ENCODE data around the gene TMEM256. TPM values are rescaled to one million over a fixed set of nuclear protein-coding genes. Genes with fewer than 3 reads are reported as not detected.

TMEM256 gene
- polyA plus RNA-seq, 3 donors: 39.2 to 81.4 (median 72.6) TPM

DNA sequence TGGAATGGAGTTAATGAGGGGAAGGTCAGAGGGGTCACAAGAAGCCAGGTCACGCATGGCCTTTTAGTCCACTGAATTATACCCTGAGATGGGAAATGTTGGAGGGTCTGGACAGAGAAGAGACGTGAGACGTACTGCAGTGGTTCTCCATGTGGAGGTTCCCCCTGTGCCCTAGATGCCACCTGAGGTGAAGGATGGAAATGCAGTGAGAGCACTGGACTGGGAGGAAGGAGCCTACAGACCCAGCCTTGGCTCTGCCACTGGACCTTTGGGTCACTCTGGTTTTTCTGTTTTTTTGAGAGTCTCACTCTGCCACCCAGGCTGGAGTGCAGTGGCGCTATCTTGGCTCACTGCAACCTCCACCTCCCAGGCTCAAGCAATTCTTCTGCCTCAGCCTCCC lies 7.8 kb downstream of the TMEM256 start:
- Mint-ChIP-seq H3K4me3 (peak overlapping the region in 1 of 2 donors; percentile 8), H3K27me3 (ENCODE audit: low read depth in 3 of 3) (peaks cover 0 to 6% (median 3%) of the 10 kb centered on the region in 3 donors), H3K9me3 (peaks cover 0 to 3% (median 0%) of the 10 kb centered on the region in 7 donors), H3K27ac (peak overlapping the region in 1 of 7 donors; percentile 19), H3K36me3 (peaks cover 16 to 17% of the 10 kb centered on the region in 2 donors), H3K4me1 (peaks cover 15% of the 10 kb centered on the region)
- Histone ChIP-seq H3K9ac (ENCODE audit: insufficient read depth, low read length, poor library complexity, severe bottlenecking) (no peak overlapping the region), H3K9me3 (replicated peaks in 1 of 2; ENCODE audit: control insufficient read depth in 1 of 2, insufficient read depth in 1 of 2, low read length in 2 of 2) (no peaks in the 10 kb centered on the region), H3K4me2 (replicated peaks; ENCODE audit: extremely low read depth, low read length, poor library complexity, severe bottlenecking) (no peak overlapping the region), H2AFZ (ENCODE audit: insufficient read depth, low read depth, low read length, poor library complexity, severe bottlenecking) (no peak overlapping the region), H3K4me1 (ENCODE audit: control insufficient read depth in 1 of 2, insufficient read depth in 2 of 2, low read length in 2 of 2) (peaks cover 15 to 19% of the 10 kb centered on the region in 2 donors), H3K27me3 (ENCODE audit: control insufficient read depth in 2 of 2, insufficient read depth in 2 of 2, low read length in 2 of 2) (no peaks in the 10 kb centered on the region), H3K27ac (ENCODE audit: low read depth in 1 of 2, low read length in 2 of 2) (no peak overlapping the region), H3K79me2 (ENCODE audit: insufficient read depth, low read length) (no peaks in the 10 kb centered on the region), H3K36me3 (replicated peaks in 1 of 2; ENCODE audit: control insufficient read depth in 1 of 2, insufficient read depth in 2 of 2, low read length in 2 of 2) (peaks cover 4 to 16% of the 10 kb centered on the region in 2 donors), H4K20me1 (ENCODE audit: insufficient read depth, low read length) (no peaks in the 10 kb centered on the region), H3K4me3 (replicated peaks in 1 of 3; ENCODE audit: low read depth in 2 of 3, low read length in 3 of 3) (no peak overlapping the region)
- DNase-seq: no peak
- 89% methylated on average over 4 of the region's 4 CpGs for WGBS (ENCODE audit: insufficient coverage)
- TF ChIP-seq, protein P1, sequence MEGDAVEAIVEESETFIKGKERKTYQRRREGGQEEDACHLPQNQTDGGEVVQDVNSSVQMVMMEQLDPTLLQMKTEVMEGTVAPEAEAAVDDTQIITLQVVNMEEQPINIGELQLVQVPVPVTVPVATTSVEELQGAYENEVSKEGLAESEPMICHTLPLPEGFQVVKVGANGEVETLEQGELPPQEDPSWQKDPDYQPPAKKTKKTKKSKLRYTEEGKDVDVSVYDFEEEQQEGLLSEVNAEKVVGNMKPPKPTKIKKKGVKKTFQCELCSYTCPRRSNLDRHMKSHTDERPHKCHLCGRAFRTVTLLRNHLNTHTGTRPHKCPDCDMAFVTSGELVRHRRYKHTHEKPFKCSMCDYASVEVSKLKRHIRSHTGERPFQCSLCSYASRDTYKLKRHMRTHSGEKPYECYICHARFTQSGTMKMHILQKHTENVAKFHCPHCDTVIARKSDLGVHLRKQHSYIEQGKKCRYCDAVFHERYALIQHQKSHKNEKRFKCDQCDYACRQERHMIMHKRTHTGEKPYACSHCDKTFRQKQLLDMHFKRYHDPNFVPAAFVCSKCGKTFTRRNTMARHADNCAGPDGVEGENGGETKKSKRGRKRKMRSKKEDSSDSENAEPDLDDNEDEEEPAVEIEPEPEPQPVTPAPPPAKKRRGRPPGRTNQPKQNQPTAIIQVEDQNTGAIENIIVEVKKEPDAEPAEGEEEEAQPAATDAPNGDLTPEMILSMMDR (IDR thresholded peaks at IDR 0.05): no peak
- intact Hi-C loops (cut with micrococcal nuclease): no loop called here

DNA sequence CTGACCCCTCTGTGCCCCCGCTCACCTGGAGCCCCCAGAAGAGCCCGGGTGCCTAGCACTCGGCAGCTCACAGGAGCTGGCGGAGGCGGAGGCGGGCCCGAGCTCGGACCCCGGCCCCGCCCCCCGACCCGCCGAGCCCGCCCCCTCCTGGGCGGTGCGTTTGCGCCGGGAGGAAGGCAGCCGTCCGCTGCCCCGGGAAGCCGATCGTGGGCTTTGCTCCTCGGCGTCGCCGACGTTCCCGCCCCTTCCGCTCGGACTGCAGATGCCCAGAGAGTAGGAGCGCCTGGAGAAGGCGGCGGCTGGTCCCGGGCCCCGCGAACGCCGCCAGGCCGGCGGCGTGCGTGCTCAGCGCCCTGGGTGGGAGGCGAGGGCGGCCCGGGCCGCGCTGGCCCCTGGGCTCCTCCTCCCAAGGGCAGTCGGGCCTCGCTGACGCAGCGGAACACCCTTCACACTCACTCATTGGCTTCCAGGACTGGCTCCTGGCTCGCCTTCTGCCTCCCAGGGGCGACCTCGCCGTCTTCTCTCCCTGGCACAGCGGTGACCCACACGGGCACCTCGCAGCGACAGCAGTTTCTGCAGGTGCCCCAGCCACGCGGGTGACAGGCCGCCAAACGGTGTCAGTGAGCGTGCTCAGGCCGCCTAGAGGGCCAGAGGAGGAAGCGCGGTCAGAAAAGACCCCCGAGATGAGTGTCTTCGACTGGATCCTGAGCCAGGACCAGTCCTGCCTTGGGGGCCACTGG lies 9.3 kb downstream of the TMEM256 start, which contains the start of gene PLSCR3:
TSS of gene PLSCR3 (minus strand) at position 74 of the 740 bp plus-strand sequence. CDS start 415 bp downstream, outside the sequence.
- under 1% methylated on average over 71 of the region's 71 CpGs for WGBS (ENCODE audit: insufficient coverage)
- H3K27me3 ChIP-seq (ENCODE audit: control insufficient read depth in 2 of 2, insufficient read depth in 2 of 2, low read length in 2 of 2): no peaks in the 10 kb centered on the region
- H3K9me3 ChIP-seq (replicated peaks in 1 of 2; ENCODE audit: control insufficient read depth in 1 of 2, insufficient read depth in 1 of 2, low read length in 2 of 2): no peaks in the 10 kb centered on the region
- peaks cover 15 to 19% of the 10 kb centered on the region in 2 donors for H3K4me1 ChIP-seq (ENCODE audit: control insufficient read depth in 1 of 2, insufficient read depth in 2 of 2, low read length in 2 of 2)
- peak within 1 kb of the TSS; percentile 69 for H3K9ac ChIP-seq (ENCODE audit: insufficient read depth, low read length, poor library complexity, severe bottlenecking)
- Mint-ChIP-seq H3K9me3 (peaks cover 0 to 3% (median 0%) of the 10 kb centered on the region in 7 donors), H3K27ac (peak within 1 kb of the TSS; percentile 83 to 95 (median 90)), H3K36me3 (peaks cover 30 to 32% of the 10 kb centered on the region in 2 donors), H3K4me3 (peak within 1 kb of the TSS; percentile 86 to 95), H3K27me3 (ENCODE audit: low read depth in 3 of 3) (peaks cover 0 to 5% (median 3%) of the 10 kb centered on the region in 3 donors), H3K4me1 (peaks cover 15% of the 10 kb centered on the region)
- H2AFZ ChIP-seq (ENCODE audit: insufficient read depth, low read depth, low read length, poor library complexity, severe bottlenecking): peak within 1 kb of the TSS; percentile 97
- H4K20me1 ChIP-seq (ENCODE audit: insufficient read depth, low read length): no peaks in the 10 kb centered on the region
- TF ChIP-seq, protein P1 (IDR thresholded peaks at IDR 0.05): peak; percentile 21
- H3K27ac ChIP-seq (ENCODE audit: low read depth in 1 of 2, low read length in 2 of 2): peak within 1 kb of the TSS; percentile 59 to 81
- peaks cover 17 to 32% of the 10 kb centered on the region in 2 donors for H3K36me3 ChIP-seq (replicated peaks in 1 of 2; ENCODE audit: control insufficient read depth in 1 of 2, insufficient read depth in 2 of 2, low read length in 2 of 2)
- H3K79me2 ChIP-seq (ENCODE audit: insufficient read depth, low read length): no peaks in the 10 kb centered on the region
- peak within 1 kb of the TSS; percentile 61 to 94 (median 79) for H3K4me3 ChIP-seq (replicated peaks in 1 of 3; ENCODE audit: low read depth in 2 of 3, low read length in 3 of 3)
- peak; percentile 69 to 73 (median 70) for DNase-seq
- intact Hi-C loops (cut with micrococcal nuclease): loop anchor here in 1 of 2 donors (5.0 kb wide), 1 partner anchor 42 kb away; the partner anchor contains the start of gene KCTD11
- H3K4me2 ChIP-seq (replicated peaks; ENCODE audit: extremely low read depth, low read length, poor library complexity, severe bottlenecking): peak within 1 kb of the TSS; percentile 99

Data from CD14-positive monocyte (primary cell).